Endothelial cell of umbilical vein (primary cell): Measurements from ENCODE around the gene NXT2. TPM values are rescaled to one million over a fixed set of nuclear protein-coding genes. Genes with fewer than 3 reads are reported as not detected.

ENCODE experiments used
- BruUV-seq: library from RNA; stranded (reverse); fragments of 400-500 nt; replicated peaks from 2 replicates; lab custom pipeline; 2021; lab: Mats Ljungman, UMichigan
- CTCF ChIA-PET: fragments of 300-600, 350-600 bp; sonication (Branson Sonifier 250); formaldehyde crosslinking; loops from one replicate; lab custom pipeline; 2021; ENCODE audit warnings: antibody characterized with exemption, inconsistent platforms; lab: Charles Lee
- POLR2A ChIA-PET: fragments of 300-600, 350-600 bp; sonication (Branson Sonifier 250); formaldehyde crosslinking; loops from one replicate; lab custom pipeline; 2021; ENCODE audit warnings: antibody characterized with exemption, inconsistent platforms; lab: Charles Lee
- DNase-seq: peaks from one replicate; pipeline ENCODE4 v3.0.0-alpha.2; 2011; ENCODE audit warnings: low read depth, low spot score
- FAIRE-seq: peaks from 2 replicates; lab custom pipeline; 2011; peaks lifted over from hg19 to GRCh38; lab: Jason Lieb, UNC
- H2AFZ ChIP-seq: 2 replicates; pipeline ENCODE4 v1.6.0; 2012; ENCODE audit warnings: low read depth, low read length, control low read depth, inconsistent platforms
- H3K27ac ChIP-seq: 2 replicates; pipeline ENCODE4 v1.5.1; 2011; ENCODE audit warnings: low read depth, mild to moderate bottlenecking, control low read depth, low read length, moderate library complexity; ENCODE audit not compliant: insufficient read depth
- H3K27me3 ChIP-seq, 2 experiments: 2 replicates each; pipeline versions ENCODE4 v1.6.0 to v1.6.1; 2011; ENCODE audit warnings: low read length in 2 of 2, mixed read lengths in 1 of 2; ENCODE audit not compliant: control insufficient read depth in 2 of 2, insufficient read depth in 2 of 2
- H3K36me3 ChIP-seq, 2 experiments: 2 replicates in 1 of 2; 3 replicates in 1 of 2; pipeline ENCODE4 v1.5.1; 2011; ENCODE audit warnings: low read length in 2 of 2, mild to moderate bottlenecking in 1 of 2, moderate library complexity in 1 of 2; ENCODE audit not compliant: control insufficient read depth in 2 of 2, insufficient read depth in 2 of 2; ENCODE audit errors: extremely low read depth in 1 of 2
- H3K4me1 ChIP-seq: 3 replicates; pipeline ENCODE4 v1.5.1; 2011; ENCODE audit warnings: mild to moderate bottlenecking, low read length; ENCODE audit not compliant: control insufficient read depth, insufficient read depth; ENCODE audit errors: extremely low read depth
- H3K4me2 ChIP-seq: 2 replicates; pipeline ENCODE4 v1.6.1; 2011; ENCODE audit warnings: low read length, control low read depth, mixed read lengths; ENCODE audit not compliant: insufficient read depth
- H3K4me3 ChIP-seq, 3 experiments: fragments of 200-600 bp in 1 of 3; sonication (generic), shearing (Covaris generic) in 1 of 3; replicated peaks in 1 of 3; 2 replicates each; pipeline ENCODE4 v1.5.1; 2011 to 2016; ENCODE audit warnings: control low read depth in 3 of 3, low read length in 3 of 3, mild to moderate bottlenecking in 2 of 3, inconsistent platforms in 1 of 3, low read depth in 1 of 3, moderate library complexity in 1 of 3; ENCODE audit not compliant: insufficient read depth in 1 of 3
- H3K79me2 ChIP-seq: 2 replicates; pipeline ENCODE4 v1.6.0; 2012; ENCODE audit warnings: low read length, inconsistent platforms; ENCODE audit not compliant: control insufficient read depth, insufficient read depth
- H3K9ac ChIP-seq: replicated peaks from 2 replicates; pipeline ENCODE3; 2011; ENCODE audit warnings: low read length, control low read depth; ENCODE audit not compliant: insufficient read depth; ENCODE audit errors: extremely low read depth
- H3K9me1 ChIP-seq: replicated peaks from 3 replicates; pipeline ENCODE4 v1.6.0; 2011; ENCODE audit warnings: mild to moderate bottlenecking, low read length; ENCODE audit not compliant: control insufficient read depth, insufficient read depth; ENCODE audit errors: extremely low read depth
- H3K9me3 ChIP-seq: replicated peaks from 2 replicates; pipeline ENCODE4 v1.5.1; 2012; ENCODE audit warnings: low read length, inconsistent platforms; ENCODE audit not compliant: control insufficient read depth, insufficient read depth
- H4K20me1 ChIP-seq: replicated peaks from 2 replicates; pipeline ENCODE3; 2011; ENCODE audit warnings: mild to moderate bottlenecking, low read length; ENCODE audit not compliant: control insufficient read depth, insufficient read depth; ENCODE audit errors: extremely low read depth
- EZH2 ChIP-seq: IDR thresholded peaks from 2 replicates; pipeline ENCODE4 v1.6.1; 2012; ENCODE audit warnings: borderline replicate concordance, low read depth, mild to moderate bottlenecking, moderate library complexity, low read length, inconsistent platforms; ENCODE audit not compliant: severe bottlenecking
- FOS ChIP-seq: IDR thresholded peaks from 2 replicates; pipeline ENCODE4 v1.6.1; 2011; ENCODE audit warnings: mild to moderate bottlenecking, low read length, moderate library complexity, borderline replicate concordance; ENCODE audit not compliant: insufficient read depth
- GATA2 ChIP-seq: IDR thresholded peaks from 2 replicates; pipeline ENCODE4 v1.7.0; 2011; ENCODE audit warnings: low read depth, mild to moderate bottlenecking, moderate library complexity, mixed read lengths, low read length; ENCODE audit not compliant: insufficient read length, insufficient read depth
- JUN ChIP-seq: IDR thresholded peaks from 2 replicates; pipeline ENCODE4 v1.6.1; 2011; ENCODE audit warnings: borderline replicate concordance, low read depth; ENCODE audit not compliant: insufficient read length, insufficient read depth
- MYC ChIP-seq: IDR thresholded peaks from one replicate; pipeline ENCODE4 v1.6.1; 2011; ENCODE audit warnings: mild to moderate bottlenecking, low read depth, low read length
- POLR2A ChIP-seq: IDR thresholded peaks from 2 replicates; pipeline ENCODE4 v1.6.1; 2012; ENCODE audit warnings: low read depth, mild to moderate bottlenecking, control low read depth, low read length
- POLR2AphosphoS5 ChIP-seq: IDR thresholded peaks from 2 replicates; pipeline ENCODE4 v1.6.1; 2012; ENCODE audit warnings: low read depth, mild to moderate bottlenecking, control low read depth, low read length, moderate library complexity; ENCODE audit not compliant: insufficient read depth
- dilution Hi-C: fragments of 300-500 bp; cut with MboI; formaldehyde crosslinking; loops from one replicate; pipeline ENCODE4 v1.15.0; 2019; ENCODE audit warnings: low sequenced_read_pairs; ENCODE audit not compliant: extremely low pct_ligation_motif_present
- intact Hi-C: fragments of 100-400 bp; cut with micrococcal nuclease; formaldehyde crosslinking; loops from one replicate; pipeline ENCODE4 v1.10.0; 2022
- polyA plus RNA-seq, 4 experiments: library from polyadenylated mRNA; depleted of rRNA in 3 of 4; stranded (reverse) in 3 of 4; unstranded in 1 of 4; fragments of >200 nt; gene quantifications; 2 replicates each; pipeline versions ENCODE4 v1.2.1 to v1.2.3, GENCODE V29; 2011 to 2012; ENCODE audit warnings: missing spikeins in 1 of 4
- total RNA-seq: library from RNA; stranded (reverse); gene quantifications from 2 replicates; pipeline ENCODE4 v1.2.3, GENCODE V29; 2021
- TF ChIP-seq, protein P1 (sequence below), 2 donors: IDR thresholded peaks; 1 replicate in 1 of 2; 2 replicates in 1 of 2; pipeline ENCODE4 v1.5.1; 2011; ENCODE audit warnings: low read length in 2 of 2, mild to moderate bottlenecking in 2 of 2, moderate library complexity in 2 of 2, control low read depth in 1 of 2, inconsistent platforms in 1 of 2, low read depth in 1 of 2; ENCODE audit not compliant: insufficient read depth in 1 of 2; ENCODE audit errors: extremely low read depth in 1 of 2

NXT2 gene
- total and polyA plus RNA-seq, 2 donors (not counting 3 experiments of a cell fraction or from before 2014, with no cell fraction given) = 2.2 to 3.8 TPM

DNA sequence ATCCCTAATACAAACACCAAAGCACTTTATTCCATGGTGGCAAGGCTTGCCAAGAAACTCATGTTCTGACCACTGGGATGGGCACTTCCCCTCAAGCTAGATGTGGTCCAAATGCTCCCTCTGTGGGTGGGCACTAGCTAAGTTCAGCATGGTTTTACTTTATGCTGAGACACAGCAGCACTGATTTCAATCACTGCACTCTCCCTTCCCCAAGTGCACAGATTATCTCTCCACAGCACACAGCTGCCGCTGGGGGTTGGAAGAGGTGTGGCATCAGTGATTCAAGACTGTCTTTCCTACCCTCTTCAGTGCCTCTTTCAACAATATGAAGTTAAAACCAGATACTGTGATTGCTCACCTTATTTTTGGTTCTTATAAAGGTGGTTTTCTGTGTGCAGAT lies 38.2 kb upstream of the NXT2 start:
- intact Hi-C loops (no loop called here), dilution Hi-C loops (no loop called here)
- BruUV-seq = no TSS peak
- no peaks in the 10 kb centered on the region for H3K36me3 ChIP-seq
- H3K4me2 ChIP-seq = no peak overlapping the region
- no peaks in the 10 kb centered on the region for H3K9me3 ChIP-seq
- CTCF ChIA-PET = no interaction called here
- H3K4me3 ChIP-seq = no peak overlapping the region
- H3K79me2 ChIP-seq = no peaks in the 10 kb centered on the region
- FAIRE-seq (no peak), DNase-seq (no peak)
- no peak for TF ChIP-seq GATA2
- no peak for TF ChIP-seq POLR2AphosphoS5
- TF ChIP-seq, protein P1, sequence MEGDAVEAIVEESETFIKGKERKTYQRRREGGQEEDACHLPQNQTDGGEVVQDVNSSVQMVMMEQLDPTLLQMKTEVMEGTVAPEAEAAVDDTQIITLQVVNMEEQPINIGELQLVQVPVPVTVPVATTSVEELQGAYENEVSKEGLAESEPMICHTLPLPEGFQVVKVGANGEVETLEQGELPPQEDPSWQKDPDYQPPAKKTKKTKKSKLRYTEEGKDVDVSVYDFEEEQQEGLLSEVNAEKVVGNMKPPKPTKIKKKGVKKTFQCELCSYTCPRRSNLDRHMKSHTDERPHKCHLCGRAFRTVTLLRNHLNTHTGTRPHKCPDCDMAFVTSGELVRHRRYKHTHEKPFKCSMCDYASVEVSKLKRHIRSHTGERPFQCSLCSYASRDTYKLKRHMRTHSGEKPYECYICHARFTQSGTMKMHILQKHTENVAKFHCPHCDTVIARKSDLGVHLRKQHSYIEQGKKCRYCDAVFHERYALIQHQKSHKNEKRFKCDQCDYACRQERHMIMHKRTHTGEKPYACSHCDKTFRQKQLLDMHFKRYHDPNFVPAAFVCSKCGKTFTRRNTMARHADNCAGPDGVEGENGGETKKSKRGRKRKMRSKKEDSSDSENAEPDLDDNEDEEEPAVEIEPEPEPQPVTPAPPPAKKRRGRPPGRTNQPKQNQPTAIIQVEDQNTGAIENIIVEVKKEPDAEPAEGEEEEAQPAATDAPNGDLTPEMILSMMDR (IDR thresholded peaks at IDR 0.05; ENCODE audit: extremely low read depth in 1 of 2, insufficient read depth in 1 of 2, low read depth in 1 of 2, low read length in 2 of 2) = no peak
- TF ChIP-seq POLR2A = no peak
- TF ChIP-seq MYC = no peak
- no peak for TF ChIP-seq JUN
- no peak for TF ChIP-seq FOS
- no peak for TF ChIP-seq EZH2
- peaks cover 0 to 3% of the 10 kb centered on the region in 2 experiments for H3K27me3 ChIP-seq
- POLR2A ChIA-PET = no interaction called here
- no peak overlapping the region for H3K9ac ChIP-seq
- H3K4me1 ChIP-seq = no peaks in the 10 kb centered on the region
- H2AFZ ChIP-seq = no peak overlapping the region
- no peaks in the 10 kb centered on the region for H4K20me1 ChIP-seq
- no peaks in the 10 kb centered on the region for H3K9me1 ChIP-seq
- H3K27ac ChIP-seq = no peak overlapping the region
